SIG-M5 (cell line): ENCODE results near the gene CRMP1.
"Not testable (repeated sequence)": the region's sequence is repeated elsewhere in the genome, so short reads cannot be mapped to it uniquely, and the experiment has no call there.

Experiments
- DNase-seq: peaks from one replicate; lab custom pipeline; 2025; lab: John Stamatoyannopoulos, UW

The CRMP1 gene

DNA sequence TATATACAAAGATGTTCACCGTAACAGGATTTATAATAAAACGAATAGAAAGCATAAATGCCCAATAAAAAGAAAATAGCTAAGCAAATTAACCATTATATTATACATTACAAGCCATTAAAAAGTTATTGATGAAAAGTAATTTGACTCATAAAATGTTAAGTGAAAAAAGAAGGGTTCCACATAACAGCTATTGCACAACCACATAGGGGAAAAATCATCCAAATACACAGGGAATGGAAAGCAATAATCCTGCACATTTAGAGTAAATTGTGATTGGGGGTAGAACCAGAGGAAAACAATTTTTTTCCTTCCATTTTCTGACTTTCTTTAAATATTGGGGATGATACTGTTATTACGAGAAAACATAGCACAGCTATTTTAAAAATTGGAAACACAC lies 38.0 kb downstream of the CRMP1 start:
- no peak for DNase-seq

DNA sequence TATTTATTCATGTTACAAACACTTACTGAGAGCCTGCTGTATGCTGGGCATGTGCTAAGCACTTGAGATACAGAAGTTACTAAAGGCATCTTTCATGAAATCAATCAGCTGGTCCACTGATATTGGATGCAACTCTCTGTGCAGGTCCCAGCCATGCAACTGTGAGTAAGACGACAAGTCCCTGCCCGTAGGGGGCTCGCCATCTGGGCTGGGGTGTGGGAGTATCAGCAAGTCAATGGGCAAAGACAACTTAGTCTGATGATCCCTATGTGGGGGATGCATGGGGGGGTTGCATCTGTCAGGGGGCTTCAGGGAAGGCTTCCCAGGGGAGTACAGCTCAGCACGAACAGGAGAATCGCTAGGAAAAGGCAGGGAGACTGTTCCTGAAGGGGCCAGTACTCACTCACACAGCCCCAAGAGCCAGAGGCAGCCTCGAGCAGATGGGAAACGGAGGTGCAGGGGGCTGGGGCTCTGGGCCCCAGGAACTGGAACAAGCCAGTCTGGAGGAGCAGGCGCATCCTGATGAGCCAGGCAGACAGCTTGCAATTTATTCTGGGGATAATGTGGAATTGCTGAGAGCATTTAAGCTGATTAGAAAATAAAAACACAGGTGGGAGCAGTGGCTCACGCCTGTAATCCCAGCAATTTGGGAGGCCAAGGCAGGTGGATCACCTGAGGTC lies 40.2 kb downstream of the CRMP1 start:
- DNase-seq, result no peak

DNA sequence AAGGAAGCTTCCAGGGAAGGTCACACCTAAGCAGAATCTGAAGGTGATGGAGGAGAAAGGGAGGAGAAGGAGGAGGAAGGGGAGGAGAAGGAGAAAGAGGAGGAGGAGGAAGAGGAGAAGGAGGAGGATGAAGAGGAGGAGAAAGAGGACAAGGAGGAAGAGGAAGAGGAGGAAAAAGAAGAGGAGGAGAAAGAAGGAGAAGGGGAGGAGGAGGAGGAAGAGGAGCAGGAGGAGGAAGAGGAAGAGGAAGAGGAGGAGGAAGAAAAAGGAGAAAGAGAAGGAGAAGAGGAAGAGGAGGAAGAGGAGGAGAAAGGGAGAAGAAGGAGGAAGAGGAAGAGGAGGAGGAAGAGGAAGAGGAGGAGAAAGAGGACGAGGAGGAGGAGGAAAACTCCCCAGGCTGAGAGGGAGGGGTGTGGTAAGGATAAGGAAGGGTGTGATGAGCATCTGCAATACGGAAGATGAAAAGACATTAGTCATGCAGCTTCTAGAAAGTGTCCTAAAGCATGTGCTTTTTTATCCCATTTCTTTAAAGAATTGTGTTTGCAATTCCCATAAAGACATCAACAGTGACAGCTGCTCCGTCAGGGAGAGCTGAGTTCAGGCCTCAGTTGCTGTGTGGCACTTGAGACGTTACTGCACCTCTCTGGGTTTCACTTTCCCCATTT lies 41.1 kb downstream of the CRMP1 start:
- DNase-seq, result no peak

DNA sequence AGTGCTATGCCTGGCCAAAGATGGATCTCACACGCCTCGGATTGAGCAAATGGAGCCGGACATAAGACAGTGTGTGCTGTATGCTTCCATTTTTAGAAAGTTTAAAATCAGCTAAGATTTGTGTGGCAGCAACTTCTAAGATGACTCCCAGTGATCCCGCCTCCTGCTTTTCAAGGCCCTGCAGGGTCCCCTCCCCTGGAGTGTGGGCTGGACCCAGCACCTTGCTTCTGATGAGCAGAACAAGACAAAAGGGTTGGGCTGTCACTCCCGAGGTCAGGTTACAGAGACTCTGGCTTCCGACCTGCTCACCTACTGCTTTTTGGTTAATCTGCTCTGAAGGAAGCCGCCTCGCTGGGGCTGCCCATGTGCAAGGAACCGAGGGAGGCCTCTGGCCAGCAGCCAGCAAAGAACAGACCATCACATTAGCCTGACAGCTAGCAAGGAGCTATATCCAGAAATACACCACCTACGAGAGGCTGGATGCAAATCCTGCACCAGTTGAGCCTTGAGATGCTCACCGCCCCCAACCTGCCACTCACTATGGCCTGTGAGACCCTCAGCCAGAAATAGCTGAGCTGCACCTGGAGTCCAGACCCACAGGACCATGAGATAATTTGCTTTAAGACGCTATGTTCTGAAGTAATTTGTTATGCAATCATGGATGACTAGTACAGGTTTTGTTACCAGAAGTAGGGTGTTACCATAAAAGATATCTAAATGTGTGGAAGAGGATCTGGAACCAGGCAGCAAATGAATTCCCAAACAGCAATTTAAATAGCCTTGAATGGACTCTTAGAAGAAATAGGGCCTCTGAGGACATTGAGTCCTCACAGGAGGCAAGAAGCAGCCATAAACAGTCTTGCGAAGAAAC lies 47.6 kb downstream of the CRMP1 start:
- DNase-seq, result no peak

DNA sequence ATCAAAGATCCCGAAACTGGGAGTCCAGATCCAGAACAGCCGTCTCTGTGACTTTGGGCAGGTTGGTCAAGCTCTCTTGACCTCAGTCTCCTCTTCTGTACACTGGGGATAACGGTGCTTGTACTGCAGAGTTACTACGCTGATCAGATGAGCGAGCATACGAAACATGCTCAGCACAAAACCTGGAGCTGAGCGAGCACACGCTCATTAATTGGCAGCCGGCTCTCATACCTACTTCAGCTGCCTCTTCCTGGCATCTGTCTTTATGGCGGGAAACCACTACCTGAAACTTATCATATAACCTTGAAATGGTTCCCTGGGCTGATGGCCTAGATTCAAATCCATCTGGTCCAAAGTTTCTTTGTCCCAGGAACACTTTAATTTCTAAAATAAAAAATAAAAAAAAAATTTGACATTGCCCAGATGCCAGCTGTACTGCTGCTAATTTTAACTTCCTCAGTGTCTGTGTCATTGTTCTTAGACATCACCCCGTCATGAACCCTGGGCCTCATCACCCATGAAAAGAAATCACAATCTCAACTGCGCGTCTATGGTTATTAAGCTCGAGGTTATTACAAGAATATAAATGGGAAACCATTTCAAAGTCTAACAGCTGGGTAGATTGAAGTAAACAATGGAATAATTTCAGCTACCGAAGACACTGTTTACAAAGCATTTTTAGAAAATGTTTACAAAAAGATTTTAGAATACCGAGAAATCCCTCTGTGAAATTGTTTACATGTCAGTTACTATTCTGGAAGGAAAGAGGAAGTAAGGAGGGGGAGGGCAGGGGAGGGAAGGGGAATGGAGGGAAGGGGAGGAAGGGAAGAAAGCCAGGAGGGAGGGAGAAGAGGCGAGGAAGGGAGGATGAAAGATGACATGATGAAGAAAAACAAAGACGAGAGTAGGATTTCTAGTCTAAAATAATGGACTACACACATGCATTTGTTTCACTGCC lies 49.0 kb downstream of the CRMP1 start:
- DNase-seq, result no peak

DNA sequence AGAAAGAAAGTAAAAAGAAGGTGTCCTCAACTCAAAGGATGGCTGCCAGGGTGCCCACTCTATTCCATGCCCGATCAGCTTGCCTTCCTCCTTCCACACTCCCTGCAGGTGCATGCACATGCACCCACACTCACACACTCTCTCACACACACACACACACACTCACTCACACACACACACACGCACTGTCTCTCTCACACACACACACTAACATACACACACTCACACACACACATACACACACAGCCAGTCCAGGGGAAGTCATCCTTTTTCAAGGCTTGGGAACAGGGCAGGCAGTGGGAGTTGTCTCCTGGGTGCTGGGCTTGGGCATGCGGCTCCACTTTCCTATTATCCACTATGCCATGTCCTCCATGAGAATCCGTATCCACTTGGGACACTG lies 50.4 kb downstream of the CRMP1 start:
- no peak for DNase-seq

DNA sequence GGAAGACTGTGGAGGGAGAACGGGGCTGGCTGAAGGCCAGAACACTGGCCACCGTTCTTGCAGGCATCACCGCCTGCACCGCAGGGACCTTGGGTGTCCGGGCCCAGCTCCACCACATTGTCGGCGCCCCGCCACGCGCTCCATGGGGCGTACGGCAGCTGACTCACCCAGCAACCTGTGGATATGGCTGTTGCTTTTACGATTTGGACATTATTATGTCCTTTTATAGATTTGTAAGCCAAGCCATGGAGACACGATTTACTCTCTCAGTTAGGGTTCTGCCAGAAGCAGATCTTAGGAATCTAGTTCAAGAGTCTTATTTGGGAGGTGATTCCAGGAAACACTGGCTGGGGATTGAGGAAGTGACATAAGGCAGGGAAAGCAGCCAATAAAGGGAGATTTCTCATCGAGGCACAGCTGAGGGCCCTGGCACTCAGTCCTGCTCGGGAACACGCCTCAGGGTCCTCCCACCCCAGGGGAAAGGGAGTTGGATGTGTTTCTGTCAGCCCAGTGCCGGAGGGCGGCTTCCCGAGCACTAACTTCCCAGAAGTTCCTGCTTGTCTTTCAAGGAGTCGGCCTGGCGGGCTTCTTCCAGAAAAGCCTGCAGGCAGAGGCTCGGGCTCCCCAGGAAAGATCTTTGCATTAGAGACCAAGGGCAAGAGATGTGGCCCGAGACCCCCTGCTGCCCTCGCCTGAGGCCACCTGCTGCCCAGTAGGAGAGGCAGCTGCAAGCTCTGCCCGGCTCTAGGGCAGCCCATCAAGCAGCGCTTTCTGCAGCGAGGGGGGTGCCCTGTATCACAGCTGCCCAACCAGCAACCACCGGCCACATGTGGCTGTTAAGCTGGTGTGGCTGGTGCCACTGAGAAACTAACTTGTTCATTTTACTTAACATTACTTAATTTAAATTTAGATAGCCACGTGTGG lies 52.9 kb downstream of the CRMP1 start:
- DNase-seq, result no peak

DNA sequence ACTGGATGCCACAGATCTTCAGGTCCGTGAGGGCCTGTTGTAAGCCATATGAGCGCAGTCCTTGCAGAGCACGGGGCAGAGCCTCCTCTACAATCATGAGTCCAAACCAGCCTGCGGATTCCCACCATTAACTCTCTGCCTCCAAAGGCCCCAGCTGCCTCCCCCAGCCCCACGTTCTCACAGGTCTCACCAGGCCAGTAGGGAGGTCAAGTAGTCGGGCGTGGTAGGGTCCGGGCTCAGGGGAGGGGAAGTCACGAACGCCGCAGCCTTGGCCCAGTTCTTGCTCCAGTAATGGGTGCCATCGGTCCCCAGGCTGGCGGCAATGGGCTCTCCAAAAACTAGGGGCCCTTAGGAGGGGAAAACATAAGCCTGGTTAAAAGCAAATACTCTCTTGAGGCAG lies 53.6 kb downstream of the CRMP1 start:
- DNase-seq, result no peak

DNA sequence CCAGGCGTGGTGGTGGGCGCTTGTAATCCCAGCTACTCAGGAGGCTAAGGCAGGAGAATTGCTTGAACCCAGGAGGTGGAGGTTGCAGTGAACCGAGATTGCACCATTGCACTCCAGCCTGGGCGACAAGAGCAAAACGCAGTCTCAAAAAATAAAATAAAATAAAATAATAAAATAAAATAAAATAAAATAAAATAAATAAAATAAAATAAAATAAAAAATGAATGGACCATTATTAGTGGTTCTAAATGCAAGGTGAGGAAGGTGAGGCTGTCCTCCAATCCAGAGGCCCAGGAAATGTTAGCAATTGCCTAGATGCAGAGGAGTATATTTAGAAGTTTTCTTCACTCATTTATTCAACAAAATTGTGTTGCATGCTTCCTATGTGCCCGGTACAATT lies 55.4 kb downstream of the CRMP1 start:
- DNase-seq, result not testable (repeated sequence)

DNA sequence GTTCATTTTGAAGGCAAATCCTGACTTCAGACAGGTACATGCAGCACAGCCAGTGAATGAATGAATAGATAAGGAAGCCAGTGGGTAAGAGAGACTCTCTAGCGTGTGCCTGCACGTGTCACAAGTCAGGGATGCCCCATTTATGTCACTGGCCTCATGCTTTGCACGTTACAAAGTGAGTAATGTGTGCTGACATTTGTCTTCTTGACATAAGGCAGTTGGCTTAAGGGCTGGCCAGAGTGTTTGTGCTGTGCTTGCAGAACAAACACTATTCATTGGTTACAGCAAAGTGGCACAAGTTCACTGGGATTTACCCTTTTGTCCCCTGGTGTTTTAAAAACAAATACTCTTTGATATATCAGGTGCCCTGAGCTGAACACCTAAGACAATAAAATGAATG lies 55.9 kb downstream of the CRMP1 start:
- DNase-seq, result no peak

DNA sequence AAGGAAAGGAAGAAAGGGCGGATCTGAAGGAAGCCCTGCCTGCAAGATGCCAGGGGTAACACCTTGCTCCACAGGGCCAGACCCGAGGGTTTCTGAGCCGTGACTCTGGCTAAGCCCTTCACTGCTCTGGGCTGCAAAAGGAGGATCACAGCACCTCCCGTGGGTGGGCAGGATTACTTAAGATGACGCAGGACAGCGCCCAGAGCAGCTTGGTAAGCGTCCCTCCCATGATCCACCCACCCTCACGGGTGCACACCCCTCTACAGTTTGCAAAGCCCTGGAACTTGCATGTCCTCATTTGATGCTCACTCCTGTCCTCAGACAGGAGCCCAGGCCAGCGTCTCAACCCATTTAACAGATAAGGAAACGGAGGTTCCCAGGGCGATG lies 64.9 kb downstream of the CRMP1 start:
- no peak for DNase-seq

DNA sequence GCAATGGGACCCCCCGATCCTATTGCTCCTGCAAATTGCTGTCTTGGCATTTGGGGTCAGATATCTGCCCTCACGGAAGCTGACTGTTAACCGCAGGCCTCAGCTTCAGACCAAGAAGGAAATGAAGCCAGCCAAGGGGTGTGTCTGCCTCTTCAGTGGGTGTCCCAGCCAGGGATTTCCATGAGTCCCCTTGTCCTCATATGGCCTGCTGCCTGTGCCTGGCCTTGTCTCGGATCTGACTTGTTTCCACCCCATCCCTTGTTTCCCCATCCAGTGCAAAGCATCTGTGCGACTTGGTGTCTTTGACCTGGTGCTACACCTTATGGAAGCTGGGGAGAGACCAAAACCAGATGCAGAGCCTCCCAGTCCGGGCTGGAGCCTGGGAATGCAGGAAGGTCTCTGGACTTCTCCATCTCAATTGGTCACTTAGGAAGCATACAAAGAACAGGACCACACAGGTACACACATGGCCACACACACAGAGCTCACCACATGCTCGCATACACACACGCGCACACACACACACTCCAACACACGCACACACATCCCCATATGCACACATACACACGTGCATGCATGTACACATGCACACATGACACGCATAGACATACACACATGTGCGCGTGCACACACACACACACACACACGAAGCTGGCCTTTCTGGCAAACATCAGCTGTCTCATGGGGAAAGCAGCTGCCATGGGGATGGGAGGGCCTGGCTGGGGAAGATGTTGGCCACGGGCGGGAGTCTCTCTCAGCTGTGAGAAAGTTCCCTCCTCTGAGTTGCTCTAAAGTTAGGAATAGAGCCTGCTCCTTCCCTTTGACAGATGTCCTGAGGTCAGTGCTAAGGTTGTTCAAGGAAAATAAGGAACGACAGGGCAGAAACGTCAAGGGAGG lies 65.5 kb downstream of the CRMP1 start:
- no peak for DNase-seq

DNA sequence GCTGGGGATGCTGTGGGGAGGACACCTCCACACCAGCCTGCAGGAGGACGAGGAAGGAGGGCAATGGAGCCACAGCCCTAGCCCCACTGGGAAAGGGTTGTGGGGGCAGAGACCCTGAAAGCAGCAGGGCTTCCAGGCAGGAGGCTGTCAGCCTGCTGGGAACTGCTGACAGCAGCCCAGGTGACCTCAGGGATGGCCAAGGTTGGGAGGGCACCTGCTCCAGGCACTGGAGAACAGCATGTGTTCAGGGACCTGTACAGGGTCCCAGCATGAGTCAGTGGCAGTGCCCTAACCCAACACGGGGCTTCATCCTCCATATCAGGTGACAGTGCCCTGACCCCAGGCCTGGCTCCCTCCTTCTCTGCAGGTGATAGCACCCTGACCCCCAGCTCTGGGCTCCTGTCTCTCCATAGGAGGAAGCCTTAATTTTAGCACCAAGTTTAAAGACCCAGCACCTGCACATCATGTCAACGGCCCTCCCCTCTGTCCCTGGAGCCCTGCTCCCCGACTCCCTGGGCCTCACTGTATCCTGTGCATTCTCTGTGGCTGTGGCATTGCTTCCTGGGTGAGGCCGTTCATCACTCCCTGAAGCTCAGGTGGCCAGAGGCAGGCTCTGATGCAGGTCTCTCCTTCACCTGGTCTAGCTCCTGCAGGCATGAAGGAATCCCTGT lies 66.3 kb downstream of the CRMP1 start:
- no peak for DNase-seq

DNA sequence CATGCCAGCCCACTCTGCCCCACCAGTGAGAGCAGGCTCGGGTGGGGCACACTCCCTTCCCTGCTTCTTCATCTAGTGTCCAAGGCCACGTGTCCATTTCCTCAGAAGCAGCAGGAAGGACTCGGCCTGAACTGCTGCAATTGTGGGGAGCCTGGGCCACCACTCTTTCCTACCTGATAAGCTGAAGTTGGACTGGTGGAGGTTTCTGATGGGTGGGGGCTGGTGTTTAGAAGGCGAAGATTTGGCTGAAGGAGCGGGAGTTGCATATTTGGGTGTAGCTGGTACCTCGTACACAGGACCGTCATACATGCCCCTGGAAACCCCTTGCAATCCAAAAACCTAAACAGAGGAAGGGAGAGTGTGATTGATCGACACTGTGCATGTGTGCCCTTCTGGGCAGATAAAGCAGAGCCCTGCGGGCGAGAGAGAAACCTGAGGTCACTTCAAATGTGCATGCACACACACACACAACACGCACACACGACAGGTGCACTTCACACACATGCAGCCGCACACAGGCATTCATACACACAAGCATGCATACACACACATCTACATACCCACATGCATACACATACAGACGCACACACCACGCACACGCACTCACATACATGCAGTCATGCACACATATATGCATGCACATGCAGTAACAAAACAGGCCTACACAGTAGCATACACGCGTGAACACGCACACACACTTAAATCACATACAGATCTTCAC lies 67.4 kb downstream of the CRMP1 start:
- DNase-seq, result no peak

DNA sequence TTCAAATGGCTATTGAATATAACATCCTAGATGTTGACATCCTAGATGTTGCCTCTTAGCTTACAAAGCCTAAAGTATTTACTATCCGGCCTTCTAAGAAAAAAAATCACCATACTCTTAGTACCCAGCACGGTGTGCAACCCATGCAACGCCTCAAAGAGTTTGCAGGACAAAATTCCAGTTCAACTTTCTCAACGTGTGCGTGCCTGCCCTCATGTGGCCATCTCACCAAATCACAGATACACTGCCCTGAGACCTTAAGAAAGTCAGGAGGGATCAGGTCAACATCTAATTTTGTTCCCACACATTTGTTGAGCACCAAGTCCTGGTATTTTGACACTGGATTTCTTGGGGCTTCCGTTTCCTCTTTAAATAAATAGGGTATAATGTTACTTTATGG lies 68.3 kb downstream of the CRMP1 start:
- DNase-seq, result no peak

DNA sequence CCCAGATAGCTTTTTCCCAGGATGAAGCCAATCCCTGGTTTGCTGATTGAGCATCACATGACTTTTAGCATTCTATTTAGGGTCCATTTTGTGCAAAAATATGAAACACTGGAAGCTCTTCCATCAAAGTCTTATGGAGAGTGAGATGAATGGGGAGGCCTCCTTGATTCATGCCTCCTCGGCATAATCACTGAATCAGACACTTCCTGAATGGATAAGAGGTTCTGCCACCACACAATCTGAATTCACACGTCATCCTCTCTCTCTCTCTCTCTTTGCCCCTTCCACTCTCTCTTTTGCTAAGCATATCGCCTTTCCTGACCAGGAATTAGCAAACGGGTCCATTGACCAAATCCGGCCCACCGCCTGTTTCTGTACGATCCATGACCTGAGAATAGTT lies 68.7 kb downstream of the CRMP1 start:
- no peak for DNase-seq

DNA sequence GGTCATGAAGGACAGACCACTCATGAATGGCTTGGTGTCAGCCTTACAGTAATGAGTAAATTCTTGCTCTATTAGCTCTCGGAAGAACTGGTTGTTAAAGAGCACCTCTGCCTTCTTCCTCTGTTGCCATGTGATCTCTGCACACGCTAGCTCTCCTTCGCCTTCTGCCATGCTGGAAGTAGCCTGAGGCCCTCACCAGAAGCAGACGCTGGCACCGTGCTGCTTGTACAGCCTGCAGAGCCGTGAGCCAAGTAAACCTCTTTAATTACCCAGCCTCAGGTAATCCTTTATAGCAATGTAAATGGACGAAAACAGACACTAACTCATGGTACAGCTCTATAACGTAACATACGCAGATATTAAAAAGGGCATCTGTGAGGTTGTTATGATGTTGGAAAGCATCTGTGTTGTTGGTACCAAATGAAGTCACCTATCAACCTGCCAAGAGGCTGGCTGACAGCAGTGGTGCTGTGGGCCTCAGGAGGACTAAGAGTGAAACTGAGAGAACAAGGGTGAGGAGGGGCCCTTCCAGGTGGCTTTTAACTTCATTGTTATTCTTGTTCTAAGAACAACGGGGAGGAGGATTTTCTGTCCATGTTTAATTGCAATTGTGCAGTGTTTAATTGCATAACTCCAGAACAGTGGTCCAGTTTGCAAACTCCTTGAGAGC lies 69.2 kb downstream of the CRMP1 start:
- DNase-seq, result no peak

DNA sequence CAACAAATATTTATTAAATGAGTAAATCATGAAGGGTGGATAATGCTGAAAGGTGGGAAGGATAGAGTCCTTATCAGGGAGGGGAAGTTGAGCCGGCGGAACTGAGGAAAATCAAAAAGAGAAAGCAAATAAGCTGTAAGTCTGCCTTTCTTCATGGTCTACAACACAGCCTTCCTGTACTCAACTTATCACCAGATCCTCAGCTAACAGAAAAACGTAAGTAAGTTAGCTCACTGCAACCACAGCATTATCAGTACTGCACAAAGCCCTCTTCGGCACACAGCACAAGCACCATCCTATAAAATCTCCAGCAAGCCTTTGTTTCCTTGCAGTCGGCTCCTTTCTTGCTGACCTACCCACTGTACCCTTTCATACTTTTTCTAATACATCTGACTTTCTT lies 70.3 kb downstream of the CRMP1 start:
- DNase-seq, result no peak
